Measurements from ENCODE around the gene TRERF1. TPM values are rescaled to one million over a fixed set of nuclear protein-coding genes. Genes with fewer than 3 reads are reported as not detected.

The TRERF1 gene
- total and polyA plus RNA-seq, 2 of the 8 experiments (the other 6 are each of a cell fraction or from before 2014, with no cell fraction given): 10.8 to 21.5 TPM

GRCh38 chr6:42423244-42423643 lies 28.5 kb downstream of the TRERF1 start:
- no peak for TF ChIP-seq GABPA (IDR thresholded peaks at IDR 0.05; ENCODE audit: borderline replicate concordance, insufficient read depth, low read length)
- TF ChIP-seq POU5F1 (IDR thresholded peaks at IDR 0.05; ENCODE audit: low read depth, low read length): no peak
- TF ChIP-seq ZNF274 (IDR thresholded peaks at IDR 0.05; ENCODE audit: borderline replicate concordance, extremely low read depth, low read length): no peak
- Histone ChIP-seq H3K18ac (ENCODE audit: extremely low read depth, low read length) (no peak overlapping the region), H2BK15ac (ENCODE audit: low read length) (no peak overlapping the region), H3K9ac (replicated peaks in 1 of 4; ENCODE audit: extremely low read depth in 1 of 4, low read depth in 3 of 4, low read length in 3 of 4) (no peak overlapping the region), H2BK5ac (ENCODE audit: low read depth, low read length) (no peak overlapping the region), H4K5ac (ENCODE audit: insufficient read length, low read depth, low read length) (no peak overlapping the region), H2BK20ac (ENCODE audit: low read length) (no peak overlapping the region), H2BK120ac (replicated peaks; ENCODE audit: low read depth, low read length) (no peak overlapping the region), H4K8ac (ENCODE audit: extremely low read depth, insufficient read depth, low read length) (no peak overlapping the region), H3K9me3 (ENCODE audit: insufficient read depth in 2 of 2, low read depth in 1 of 2, low read length in 1 of 2) (no peaks in the 10 kb centered on the region), H3K4me3 (ENCODE audit: extremely low read depth in 1 of 4, insufficient read depth in 2 of 4, low read depth in 3 of 4, low read length in 4 of 4) (no peak overlapping the region), H3K23me2 (ENCODE audit: low read depth, low read length) (no peaks in the 10 kb centered on the region), H3K27ac (ENCODE audit: low read depth, low read length) (no peak overlapping the region), H3K79me1 (ENCODE audit: low read depth, low read length) (peaks cover 13% of the 10 kb centered on the region; the same call in 1 of the 2 replicates), H2AK5ac (ENCODE audit: low read depth, low read length) (no peak overlapping the region), H3K27me3 (replicated peaks in 1 of 4; ENCODE audit: control insufficient read depth in 3 of 4, extremely low read depth in 1 of 4, insufficient read depth in 3 of 4, low read length in 3 of 4) (no peaks in the 10 kb centered on the region), H3K4me2 (ENCODE audit: insufficient read depth in 1 of 2, low read depth in 2 of 2, low read length in 2 of 2) (no peak overlapping the region), H3K56ac (replicated peaks; ENCODE audit: insufficient read length, low read depth, low read length) (no peak overlapping the region), H4K91ac (replicated peaks; ENCODE audit: insufficient read length, low read length) (no peak overlapping the region), H3K4ac (replicated peaks; ENCODE audit: insufficient read length, low read depth, low read length) (no peak overlapping the region), H2AFZ (ENCODE audit: low read length) (no peak overlapping the region), H3K36me3 (ENCODE audit: control insufficient read depth in 2 of 4, insufficient read depth in 4 of 4, low read length in 3 of 4) (no peaks in the 10 kb centered on the region), H3K23ac (ENCODE audit: insufficient read length) (no peak overlapping the region), H3K14ac (ENCODE audit: insufficient read length) (no peak overlapping the region), H4K20me1 (replicated peaks in 1 of 2; ENCODE audit: control insufficient read depth in 1 of 2, insufficient read depth in 2 of 2, low read length in 2 of 2) (peaks cover 11 to 16% of the 10 kb centered on the region in 2 experiments), H2BK12ac (ENCODE audit: low read depth, low read length) (no peak overlapping the region), H3K79me2 (ENCODE audit: control insufficient read depth in 1 of 2, insufficient read depth in 2 of 2, low read length in 2 of 2) (peaks cover 10 to 95% of the 10 kb centered on the region in 2 experiments; a peak in 3 of 4 replicates), H3K4me1 (replicated peaks in 1 of 4; ENCODE audit: control insufficient read depth in 3 of 4, insufficient read depth in 4 of 4, low read length in 3 of 4) (peaks cover 7 to 14% (median 10%) of the 10 kb centered on the region in 4 experiments; a peak in 6 of 7 replicates)
- FAIRE-seq (no peak), DNase-seq (ENCODE audit: low read depth in 1 of 2, low spot score in 2 of 2) (no peak)
- WGBS, 2 experiments (ENCODE audit: extremely low coverage in 1 of 2, insufficient coverage in 1 of 2, insufficient read length in 1 of 2, insufficient replicate concordance in 2 of 2, low coverage in 1 of 2, low lambda C conversion rate in 2 of 2, missing lambda C conversion rate in 1 of 2): 89% methylated on average over 8 of the region's 8 CpGs; no CpG with 5 or more reads in 1 of the 2 experiments
- CTCF ChIA-PET (ENCODE audit: partially characterized antibody): interaction anchor here (0.8 to 1.6 kb wide), 2 partner anchors 8 to 17 kb away, joined by 3 to 7 read pairs; no protein-coding TSS in a partner anchor
- POLR2A ChIA-PET (ENCODE audit: partially characterized antibody): interaction anchor here (0.7 kb wide), 1 partner anchor 16 kb away, joined by 3 read pairs; no protein-coding TSS in a partner anchor

All from H1 (cell line).